Measurements from ENCODE around the gene GALNT2.

GALNT2 gene

GRCh38 chr1:230278376-230278775 is 211.3 kb downstream of the GALNT2 start:
- Mint-ChIP-seq H3K4me3 (no peak overlapping the region), H3K4me1 (ENCODE audit: low read depth) (peaks cover 54% of the 10 kb centered on the region), H3K27ac (peak overlapping the region; percentile 59), H3K9me3 (no peaks in the 10 kb centered on the region), H3K27me3 (no peaks in the 10 kb centered on the region), H3K36me3 (ENCODE audit: low read depth) (peaks cover 44% of the 10 kb centered on the region)

DNA sequence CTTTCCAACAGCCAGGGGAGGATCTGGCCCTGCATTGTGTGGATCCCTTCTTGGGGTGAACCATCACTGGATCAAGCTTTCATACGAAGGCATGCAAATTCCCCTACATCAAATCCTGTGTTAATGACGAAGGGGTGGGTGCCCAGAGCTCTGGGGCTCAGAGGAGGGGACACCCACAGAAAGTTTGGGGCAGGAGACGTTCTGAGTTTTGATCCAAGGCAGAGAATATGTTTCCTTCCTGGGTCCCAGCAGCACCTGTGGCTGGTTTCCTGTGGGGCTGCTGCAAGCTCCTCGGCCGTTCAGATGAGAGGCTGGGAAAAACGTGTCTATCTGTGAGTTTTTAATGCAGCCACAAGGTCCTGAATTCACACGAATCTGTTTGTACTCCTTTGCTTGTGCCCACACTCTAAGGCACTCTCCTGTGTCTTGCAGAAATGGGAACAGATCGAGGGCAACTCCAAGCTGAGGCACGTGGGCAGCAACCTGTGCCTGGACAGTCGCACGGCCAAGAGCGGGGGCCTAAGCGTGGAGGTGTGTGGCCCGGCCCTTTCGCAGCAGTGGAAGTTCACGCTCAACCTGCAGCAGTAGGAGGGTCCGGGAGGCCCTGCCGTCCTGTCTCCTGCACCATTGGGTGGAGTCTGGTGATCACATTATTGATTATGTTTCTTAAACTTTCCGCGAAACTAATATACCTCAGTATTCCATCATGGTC is 212.0 kb downstream of the GALNT2 start:
- Mint-ChIP-seq H3K9me3 (no peaks in the 10 kb centered on the region), H3K27me3 (no peaks in the 10 kb centered on the region), H3K4me1 (ENCODE audit: low read depth) (peaks cover 48% of the 10 kb centered on the region), H3K4me3 (no peak overlapping the region), H3K27ac (peak overlapping the region; percentile 59), H3K36me3 (ENCODE audit: low read depth) (peaks cover 38% of the 10 kb centered on the region)

DNA sequence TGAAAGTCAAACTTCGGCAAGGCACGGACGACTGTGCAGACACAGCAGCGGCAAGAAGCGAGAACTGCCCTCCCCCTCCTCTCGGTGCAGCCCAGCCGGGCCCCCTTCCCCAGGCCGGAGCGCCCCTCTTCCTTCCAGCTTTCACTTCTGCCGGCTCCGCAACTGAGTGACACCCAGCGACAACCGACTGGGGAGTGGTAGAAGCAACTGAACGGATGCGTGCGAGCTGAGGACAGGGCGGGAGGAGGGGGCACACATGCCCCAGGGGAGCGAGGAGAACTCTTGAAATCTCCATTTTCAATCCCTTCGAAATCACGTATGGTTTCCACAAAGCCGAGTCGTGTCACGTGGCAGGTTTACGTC is 212.5 kb downstream of the GALNT2 start:
- H3K36me3 Mint-ChIP-seq (ENCODE audit: low read depth): peaks cover 38% of the 10 kb centered on the region
- no peaks in the 10 kb centered on the region for H3K9me3 Mint-ChIP-seq
- no peak overlapping the region for H3K27ac Mint-ChIP-seq
- no peaks in the 10 kb centered on the region for H3K27me3 Mint-ChIP-seq
- no peak overlapping the region for H3K4me3 Mint-ChIP-seq
- H3K4me1 Mint-ChIP-seq (ENCODE audit: low read depth): peaks cover 42% of the 10 kb centered on the region

- H3K9me3 Mint-ChIP-seq: no peaks in the 10 kb centered on the region
- H3K4me1 Mint-ChIP-seq (ENCODE audit: low read depth): peaks cover 41% of the 10 kb centered on the region
- no peak overlapping the region for H3K4me3 Mint-ChIP-seq
- no peaks in the 10 kb centered on the region for H3K27me3 Mint-ChIP-seq
- H3K36me3 Mint-ChIP-seq (ENCODE audit: low read depth): peaks cover 42% of the 10 kb centered on the region
- H3K27ac Mint-ChIP-seq: no peak overlapping the region
Measured at GRCh38 chr1:230280054-230280795, 213.2 kb downstream of the GALNT2 start.

DNA sequence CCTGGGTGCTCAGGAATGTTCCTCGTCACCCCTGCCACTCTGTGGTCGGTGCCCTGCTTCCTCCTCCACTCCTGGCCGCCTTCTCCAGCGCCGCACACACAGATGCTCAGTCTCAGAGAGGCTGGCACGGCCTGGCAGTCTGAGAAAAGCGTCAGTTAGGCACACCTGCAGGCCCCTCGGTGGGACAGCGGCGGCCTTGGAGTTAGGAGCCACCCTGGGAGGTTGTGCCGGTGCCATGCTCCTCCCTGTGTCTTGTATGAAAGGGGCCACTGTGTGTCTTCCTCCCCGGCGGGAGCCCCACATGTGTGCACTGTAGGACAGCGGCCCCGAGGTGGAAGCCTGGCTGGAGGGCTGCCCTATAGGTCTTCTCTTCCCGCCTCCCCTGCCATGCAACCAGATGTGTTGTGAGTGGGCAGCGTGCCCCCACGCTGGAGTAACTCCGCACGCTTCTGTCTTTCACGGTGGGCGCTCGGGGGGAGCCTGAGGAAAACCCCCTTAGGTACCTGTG is 213.9 kb downstream of the GALNT2 start:
- no peak overlapping the region for H3K4me3 Mint-ChIP-seq
- H3K27ac Mint-ChIP-seq: peak overlapping the region; percentile 48
- peaks cover 42% of the 10 kb centered on the region for H3K36me3 Mint-ChIP-seq (ENCODE audit: low read depth)
- H3K9me3 Mint-ChIP-seq: no peaks in the 10 kb centered on the region
- peaks cover 41% of the 10 kb centered on the region for H3K4me1 Mint-ChIP-seq (ENCODE audit: low read depth)
- H3K27me3 Mint-ChIP-seq: no peaks in the 10 kb centered on the region

DNA sequence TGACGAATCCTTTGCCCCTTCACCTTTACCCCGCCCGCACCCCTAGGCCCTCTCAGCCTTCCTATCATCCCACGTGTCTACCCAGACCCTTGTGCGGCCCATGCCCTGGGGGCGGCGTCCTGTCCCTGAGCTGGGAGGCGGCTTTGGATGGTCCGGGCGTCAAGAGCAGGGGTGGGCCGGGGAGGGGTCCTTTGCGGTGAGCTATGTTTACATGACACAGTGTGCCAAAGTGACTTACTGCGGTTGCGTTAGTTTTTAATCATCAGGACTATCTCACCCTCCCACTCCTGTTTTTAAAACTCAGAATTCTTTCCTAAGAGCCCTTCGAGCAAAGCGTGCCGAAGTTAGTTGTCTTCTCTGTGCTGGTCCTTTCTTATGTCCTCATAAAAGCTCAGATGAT is 214.5 kb downstream of the GALNT2 start:
- no peak overlapping the region for H3K27ac Mint-ChIP-seq

GRCh38 chr1:230282157-230282556 is 215.1 kb downstream of the GALNT2 start:
- Mint-ChIP-seq H3K4me3 (no peak overlapping the region), H3K27me3 (no peaks in the 10 kb centered on the region), H3K27ac (no peak overlapping the region), H3K4me1 (ENCODE audit: low read depth) (peaks cover 29% of the 10 kb centered on the region), H3K9me3 (no peaks in the 10 kb centered on the region), H3K36me3 (ENCODE audit: low read depth) (peaks cover 37% of the 10 kb centered on the region)

More for the DNA sequence above, 214.5 kb downstream of the GALNT2 start:
- peaks cover 40% of the 10 kb centered on the region for H3K36me3 Mint-ChIP-seq (ENCODE audit: low read depth)
- H3K4me3 Mint-ChIP-seq: no peak overlapping the region
- no peaks in the 10 kb centered on the region for H3K27me3 Mint-ChIP-seq
- peaks cover 35% of the 10 kb centered on the region for H3K4me1 Mint-ChIP-seq (ENCODE audit: low read depth)
- no peaks in the 10 kb centered on the region for H3K9me3 Mint-ChIP-seq

DNA sequence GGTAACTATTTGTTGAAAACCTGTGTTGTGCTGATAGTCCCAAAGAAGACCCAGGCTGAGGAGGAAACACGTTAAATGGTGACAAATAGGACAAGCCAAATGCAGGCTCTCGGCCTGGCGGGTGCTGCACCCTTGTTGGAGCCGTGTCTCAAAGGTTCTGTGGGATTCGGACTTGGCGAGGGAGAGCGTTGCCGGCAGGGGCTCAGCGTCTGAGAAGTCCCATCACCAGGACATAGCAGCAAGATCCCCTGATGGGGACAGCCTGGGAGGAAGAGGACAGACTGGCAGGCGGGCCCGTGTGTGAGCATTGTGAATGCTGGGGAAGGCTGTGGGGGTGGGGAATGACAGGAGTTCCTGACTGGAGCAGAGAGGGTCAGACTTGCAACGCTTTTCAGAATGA is 216.6 kb downstream of the GALNT2 start:
- no peak overlapping the region for H3K27ac Mint-ChIP-seq
- no peak overlapping the region for H3K4me3 Mint-ChIP-seq
- peaks cover 17% of the 10 kb centered on the region for H3K4me1 Mint-ChIP-seq (ENCODE audit: low read depth)

GRCh38 chr1:230284891-230285290 is 217.9 kb downstream of the GALNT2 start:
- Mint-ChIP-seq H3K27me3 (no peaks in the 10 kb centered on the region), H3K4me3 (no peak overlapping the region), H3K36me3 (ENCODE audit: low read depth) (peaks cover 13% of the 10 kb centered on the region), H3K27ac (no peak overlapping the region), H3K4me1 (ENCODE audit: low read depth) (peaks cover 11% of the 10 kb centered on the region), H3K9me3 (no peaks in the 10 kb centered on the region)

More for the DNA sequence above, 216.6 kb downstream of the GALNT2 start:
- Mint-ChIP-seq H3K27me3 (no peaks in the 10 kb centered on the region), H3K9me3 (no peaks in the 10 kb centered on the region), H3K36me3 (ENCODE audit: low read depth) (peaks cover 25% of the 10 kb centered on the region)

DNA sequence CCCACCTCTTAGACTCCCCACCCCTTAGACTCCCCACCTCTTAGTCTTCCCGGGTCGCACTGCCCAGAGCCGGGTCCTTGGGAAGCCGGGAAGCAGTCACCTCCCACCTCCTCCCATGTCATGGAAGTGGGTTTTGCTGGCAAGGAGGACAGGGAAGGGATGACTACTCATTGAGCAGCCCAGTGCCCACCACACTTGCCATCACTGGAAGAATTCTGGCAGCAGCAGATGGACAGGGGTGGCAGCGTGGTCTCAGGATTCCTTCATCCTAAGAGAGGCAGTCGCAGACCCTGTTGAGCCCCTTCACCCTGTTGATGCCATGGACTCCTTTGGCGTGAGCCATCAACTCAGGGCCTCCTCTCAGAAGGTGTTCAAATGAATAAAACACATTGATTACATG is 218.3 kb downstream of the GALNT2 start:
- Mint-ChIP-seq H3K27me3 (no peaks in the 10 kb centered on the region), H3K36me3 (ENCODE audit: low read depth) (peaks cover 12% of the 10 kb centered on the region), H3K9me3 (no peaks in the 10 kb centered on the region), H3K4me3 (no peak overlapping the region), H3K27ac (no peak overlapping the region), H3K4me1 (ENCODE audit: low read depth) (peaks cover 11% of the 10 kb centered on the region)

DNA sequence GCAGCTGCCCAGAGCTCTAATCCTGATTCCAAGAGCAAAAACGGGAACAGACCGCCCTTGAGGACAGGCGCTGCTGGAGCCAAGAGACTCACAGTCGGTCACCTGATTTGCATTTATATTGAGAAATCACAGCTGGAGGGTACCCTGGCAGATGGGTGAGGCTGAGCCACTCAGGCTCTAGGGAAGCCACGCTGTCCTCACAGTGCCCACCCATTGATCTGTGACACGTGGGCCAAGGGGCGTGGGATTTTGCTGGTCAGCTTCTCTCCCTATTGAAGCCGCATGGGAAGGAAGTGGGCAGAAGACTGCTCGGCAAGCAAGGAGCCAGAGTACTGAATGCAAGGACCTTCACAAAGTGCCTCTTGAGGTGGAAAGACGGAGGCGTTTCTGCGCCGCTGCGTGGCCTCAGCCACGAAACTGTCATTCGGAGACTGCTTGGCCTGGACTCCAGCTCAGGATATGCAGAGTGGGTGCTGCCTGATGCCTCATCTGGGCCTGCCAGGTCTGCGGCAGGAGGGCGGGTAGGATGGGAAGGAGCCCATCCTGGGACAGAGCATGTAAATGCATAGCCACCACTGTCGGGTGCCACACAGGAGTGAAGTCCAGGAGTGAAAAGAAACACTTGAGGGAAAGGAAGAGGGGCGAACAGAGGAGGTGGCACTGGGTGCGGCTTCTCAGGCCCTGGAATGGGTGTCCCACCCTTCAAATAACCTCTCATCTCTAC is 219.3 kb downstream of the GALNT2 start:
- no peak overlapping the region for H3K4me3 Mint-ChIP-seq
- H3K36me3 Mint-ChIP-seq (ENCODE audit: low read depth): peaks cover 12% of the 10 kb centered on the region
- no peak overlapping the region for H3K27ac Mint-ChIP-seq
- no peaks in the 10 kb centered on the region for H3K9me3 Mint-ChIP-seq
- peaks cover under 1% of the 10 kb centered on the region for H3K27me3 Mint-ChIP-seq
- peaks cover 12% of the 10 kb centered on the region for H3K4me1 Mint-ChIP-seq (ENCODE audit: low read depth)

DNA sequence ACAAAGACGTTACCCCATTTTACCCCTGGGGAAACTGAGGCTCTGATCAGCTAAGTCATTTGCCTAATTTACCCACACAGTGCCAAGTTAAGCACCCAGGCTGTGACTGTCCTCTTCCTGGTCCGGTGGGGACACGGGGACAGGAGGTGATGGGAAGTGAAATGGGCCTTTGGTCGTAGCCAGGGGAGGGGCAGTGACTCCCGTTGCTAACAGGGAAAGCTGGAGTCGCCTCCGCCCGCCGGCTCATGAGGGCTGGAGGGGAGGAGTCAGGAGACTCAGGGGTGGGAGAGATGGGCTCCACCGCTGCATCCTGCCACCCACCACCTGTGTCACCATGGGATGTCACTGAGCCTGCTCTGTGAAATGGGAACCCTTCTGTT is 219.8 kb downstream of the GALNT2 start:
- H3K9me3 Mint-ChIP-seq: no peaks in the 10 kb centered on the region
- H3K27me3 Mint-ChIP-seq: peaks cover 4% of the 10 kb centered on the region
- H3K27ac Mint-ChIP-seq: no peak overlapping the region
- peaks cover 10% of the 10 kb centered on the region for H3K4me1 Mint-ChIP-seq (ENCODE audit: low read depth)
- H3K36me3 Mint-ChIP-seq (ENCODE audit: low read depth): peaks cover 9% of the 10 kb centered on the region
- no peak overlapping the region for H3K4me3 Mint-ChIP-seq

DNA sequence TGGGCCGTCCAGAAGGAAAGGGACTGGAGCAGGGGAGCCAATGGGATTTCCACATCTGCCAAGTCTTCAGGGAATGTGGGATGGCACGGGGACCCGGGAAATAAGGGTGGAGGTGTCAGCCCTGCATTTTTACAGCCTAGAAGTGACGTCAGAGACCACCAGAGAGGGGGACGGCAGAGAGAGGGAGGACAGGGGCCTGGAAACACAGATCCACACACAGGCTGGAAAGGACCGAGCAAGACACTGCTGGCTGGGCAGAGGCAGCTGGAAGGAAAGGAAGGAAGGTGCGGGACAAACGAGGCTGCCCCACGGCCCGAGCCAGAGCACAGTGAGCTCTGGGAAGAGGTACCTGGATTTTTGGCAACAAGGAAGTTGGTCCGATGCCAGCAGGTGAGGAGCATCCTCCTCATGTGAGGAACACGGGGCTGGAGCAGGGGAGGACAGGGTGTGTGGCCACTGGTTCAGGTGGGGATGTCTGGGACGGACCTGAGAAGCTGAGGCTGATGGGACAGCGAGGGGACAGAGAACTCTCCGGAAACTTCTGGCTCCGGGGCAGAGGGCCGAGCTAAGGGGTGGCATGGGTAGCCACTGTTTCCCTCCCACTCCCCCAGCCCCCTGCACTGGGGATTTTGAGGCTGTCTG is 220.8 kb downstream of the GALNT2 start:
- H3K9me3 Mint-ChIP-seq: no peaks in the 10 kb centered on the region
- H3K27ac Mint-ChIP-seq: no peak overlapping the region
- H3K4me1 Mint-ChIP-seq (ENCODE audit: low read depth): peaks cover 10% of the 10 kb centered on the region
- H3K36me3 Mint-ChIP-seq (ENCODE audit: low read depth): peaks cover 4% of the 10 kb centered on the region
- no peak overlapping the region for H3K4me3 Mint-ChIP-seq
- H3K27me3 Mint-ChIP-seq: peaks cover 10% of the 10 kb centered on the region

DNA sequence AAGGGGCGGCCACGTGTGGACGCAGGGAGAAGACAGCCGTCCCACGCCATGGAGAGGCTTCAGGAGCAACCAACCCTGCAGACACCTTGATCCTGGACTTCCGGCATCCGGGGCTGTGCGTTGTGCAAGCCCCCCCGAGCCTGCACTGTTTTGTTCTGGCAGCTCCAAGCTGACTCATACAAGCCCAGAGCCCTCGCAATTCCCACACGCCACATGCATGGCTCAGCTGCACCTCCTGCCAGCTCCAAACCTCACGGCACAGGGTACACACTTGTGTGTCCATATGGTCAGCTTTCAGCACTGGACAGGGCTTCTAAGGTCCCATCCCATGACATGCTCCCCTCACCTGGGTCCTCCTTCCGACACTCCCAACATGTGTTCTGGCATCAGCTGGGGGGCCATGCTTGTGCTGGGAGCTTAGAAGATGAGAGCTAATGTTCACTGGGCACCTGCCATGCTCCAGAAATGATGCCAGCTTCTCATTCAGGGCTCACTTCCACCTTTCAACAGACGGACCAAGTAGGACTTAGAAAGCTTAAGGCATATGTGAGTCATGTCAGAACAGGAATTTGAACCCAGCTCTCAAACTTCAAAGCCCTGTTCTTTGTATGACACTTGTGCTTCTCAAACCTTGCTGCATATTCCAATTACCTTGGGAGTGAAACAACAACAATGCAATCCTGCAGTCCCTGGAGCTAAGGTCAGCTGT is 221.8 kb downstream of the GALNT2 start:
- no peak overlapping the region for H3K27ac Mint-ChIP-seq
- H3K27me3 Mint-ChIP-seq: peaks cover 12% of the 10 kb centered on the region
- H3K36me3 Mint-ChIP-seq (ENCODE audit: low read depth): peaks cover 4% of the 10 kb centered on the region
- H3K4me3 Mint-ChIP-seq: no peak overlapping the region
- H3K9me3 Mint-ChIP-seq: no peaks in the 10 kb centered on the region
- H3K4me1 Mint-ChIP-seq (ENCODE audit: low read depth): peaks cover 10% of the 10 kb centered on the region
